OCI-LY7 (cell line): ENCODE data around the gene CUBN.

ENCODE experiments used
- EZH2phosphoT487 ChIP-seq: fragments of 200-600 bp; sonication (generic); IDR thresholded peaks from 2 replicates; pipeline ENCODE4 v1.6.1; 2018; ENCODE audit warnings: low read depth, borderline replicate concordance, mild to moderate bottlenecking, mixed run types, antibody characterized with exemption, low read length, moderate library complexity, mixed read lengths
- TF ChIP-seq, protein P1 (sequence below): fragments of 200-600 bp; sonication (generic); conservative IDR thresholded peaks from 2 replicates; pipeline ENCODE4 v1.5.1; 2014; ENCODE audit warnings: mild to moderate bottlenecking, antibody characterized with exemption, low read length, moderate library complexity, mixed read lengths

DNA sequence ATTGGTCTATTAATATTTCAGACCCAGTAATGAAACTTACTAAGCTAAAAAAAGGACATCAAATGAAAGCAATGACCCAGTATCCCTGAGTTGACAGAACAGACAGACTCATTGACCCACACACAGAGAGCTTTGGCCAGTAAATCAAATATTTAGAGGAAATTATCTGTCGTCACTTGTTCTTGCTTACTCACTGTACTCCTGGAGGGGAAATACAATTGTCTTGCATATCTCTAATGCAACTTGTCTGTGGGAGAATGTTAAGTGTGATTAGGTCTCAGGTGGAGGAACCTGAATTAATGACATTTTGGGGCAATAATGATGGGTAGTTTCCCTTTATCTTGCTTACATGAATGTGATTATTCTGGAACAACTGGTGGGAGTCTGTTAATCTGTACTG lies 80.4 kb downstream of the CUBN start:
- TF ChIP-seq, protein P1, sequence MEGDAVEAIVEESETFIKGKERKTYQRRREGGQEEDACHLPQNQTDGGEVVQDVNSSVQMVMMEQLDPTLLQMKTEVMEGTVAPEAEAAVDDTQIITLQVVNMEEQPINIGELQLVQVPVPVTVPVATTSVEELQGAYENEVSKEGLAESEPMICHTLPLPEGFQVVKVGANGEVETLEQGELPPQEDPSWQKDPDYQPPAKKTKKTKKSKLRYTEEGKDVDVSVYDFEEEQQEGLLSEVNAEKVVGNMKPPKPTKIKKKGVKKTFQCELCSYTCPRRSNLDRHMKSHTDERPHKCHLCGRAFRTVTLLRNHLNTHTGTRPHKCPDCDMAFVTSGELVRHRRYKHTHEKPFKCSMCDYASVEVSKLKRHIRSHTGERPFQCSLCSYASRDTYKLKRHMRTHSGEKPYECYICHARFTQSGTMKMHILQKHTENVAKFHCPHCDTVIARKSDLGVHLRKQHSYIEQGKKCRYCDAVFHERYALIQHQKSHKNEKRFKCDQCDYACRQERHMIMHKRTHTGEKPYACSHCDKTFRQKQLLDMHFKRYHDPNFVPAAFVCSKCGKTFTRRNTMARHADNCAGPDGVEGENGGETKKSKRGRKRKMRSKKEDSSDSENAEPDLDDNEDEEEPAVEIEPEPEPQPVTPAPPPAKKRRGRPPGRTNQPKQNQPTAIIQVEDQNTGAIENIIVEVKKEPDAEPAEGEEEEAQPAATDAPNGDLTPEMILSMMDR: no peak
- TF ChIP-seq EZH2phosphoT487: no peak
